SIG-M5 treated with dmso at 0.1 percent for 504 hours (cell line): ENCODE results near the gene ALCAM.

Experiments
- DNase-seq: peaks from one replicate; lab custom pipeline; 2025; ENCODE audit not compliant: unreplicated experiment; lab: John Stamatoyannopoulos, UW

ALCAM gene

DNA sequence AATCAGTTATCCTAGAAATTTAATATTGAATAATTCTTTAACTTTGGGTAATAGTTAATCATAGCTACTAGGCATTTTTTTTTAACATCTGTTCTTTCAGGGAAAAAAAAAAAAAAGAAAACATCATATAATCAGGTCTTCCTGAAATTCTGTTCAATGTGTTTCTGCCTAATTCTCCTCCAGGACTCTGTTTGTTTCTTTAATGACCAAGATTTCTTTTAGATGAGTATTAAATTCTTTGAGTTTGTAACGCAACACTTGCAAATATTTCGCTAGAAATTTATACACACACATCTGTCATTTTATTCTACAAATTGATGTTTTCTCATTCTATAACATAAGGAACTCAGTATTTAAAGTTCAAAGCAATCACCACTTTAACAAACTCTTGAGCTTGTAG lies 56.7 kb downstream of the ALCAM start:
- DNase-seq = no peak

DNA sequence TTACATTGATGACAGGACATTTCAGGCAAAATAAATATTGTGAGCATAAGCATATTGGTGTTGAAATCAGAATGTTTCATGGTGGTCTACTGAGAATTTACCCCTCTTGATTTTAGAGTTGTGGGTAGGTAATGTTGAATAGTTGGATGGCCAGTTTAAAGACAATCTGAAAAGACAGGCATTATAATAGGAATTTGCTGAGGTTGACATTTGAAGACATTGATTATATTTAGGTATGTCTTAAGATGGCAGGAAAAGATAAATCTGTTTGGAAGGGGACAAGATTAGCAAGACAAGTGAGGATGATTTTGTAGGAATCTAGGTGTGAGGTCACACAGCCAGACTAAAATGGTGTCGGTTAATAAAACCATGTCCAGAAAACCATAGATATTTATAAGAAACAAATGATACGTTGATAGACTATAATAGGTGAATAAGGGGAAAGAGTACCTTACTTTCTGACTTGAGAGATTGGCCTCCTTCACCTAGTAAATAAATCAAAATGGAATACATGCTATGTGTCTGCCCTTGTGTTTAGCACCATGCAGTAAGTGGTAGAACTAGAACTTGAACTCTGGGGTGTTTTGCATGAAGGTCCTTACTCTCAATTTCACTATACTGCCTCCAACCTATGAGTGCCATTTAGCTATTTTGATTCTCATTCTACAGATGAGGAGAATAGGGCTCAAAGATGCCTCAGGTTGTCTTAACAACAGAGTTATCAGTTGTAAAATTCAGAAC lies 57.9 kb downstream of the ALCAM start:
- no peak for DNase-seq

GRCh38 chr3:105425153-105425502 lies 58.4 kb downstream of the ALCAM start:
- no peak for DNase-seq

DNA sequence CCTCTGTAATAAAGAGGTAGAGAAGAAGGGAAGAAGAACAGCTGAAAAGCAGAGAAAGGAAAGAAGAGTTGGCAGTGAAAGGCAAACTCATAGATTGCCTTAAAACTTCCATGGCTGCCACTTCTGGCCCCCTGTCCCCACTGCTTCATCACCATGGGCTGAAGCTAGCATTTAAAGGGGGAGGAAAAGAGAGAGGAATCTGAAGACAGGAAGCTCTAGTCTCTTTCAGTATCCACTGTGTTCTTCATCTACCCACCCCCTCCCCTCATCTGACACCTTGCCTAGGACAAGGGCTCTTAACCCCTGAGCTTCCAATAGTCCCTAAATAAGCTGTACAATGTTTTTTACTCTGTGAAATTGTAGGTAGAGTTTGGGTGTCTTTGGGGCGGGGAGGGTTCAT lies 60.6 kb downstream of the ALCAM start:
- DNase-seq = no peak

- no peak for DNase-seq
Measured at GRCh38 chr3:105429034-105429762, 62.5 kb downstream of the ALCAM start.

DNA sequence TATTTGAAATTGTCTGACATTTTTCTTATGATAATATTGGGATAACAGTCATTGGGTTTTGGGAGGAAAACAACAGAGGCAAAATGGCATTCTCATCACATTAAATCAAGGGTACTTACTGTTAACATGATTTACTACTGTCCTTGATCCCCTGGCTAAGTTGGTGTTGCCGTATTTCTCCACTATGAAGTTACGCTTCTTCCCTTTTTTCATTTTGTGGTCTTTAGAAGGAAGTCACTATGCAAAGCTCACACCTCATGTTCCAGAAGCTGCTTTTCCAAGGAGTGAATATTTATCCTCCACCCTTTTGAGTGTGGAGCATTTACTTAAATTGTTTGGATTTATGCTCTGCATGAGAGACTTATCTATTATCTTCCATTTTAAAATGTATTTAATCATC lies 63.7 kb downstream of the ALCAM start:
- DNase-seq = no peak

GRCh38 chr3:105431200-105431599 lies 64.5 kb downstream of the ALCAM start:
- no peak for DNase-seq

- no peak for DNase-seq
Measured at GRCh38 chr3:105435277-105435676, 68.6 kb downstream of the ALCAM start.

DNA sequence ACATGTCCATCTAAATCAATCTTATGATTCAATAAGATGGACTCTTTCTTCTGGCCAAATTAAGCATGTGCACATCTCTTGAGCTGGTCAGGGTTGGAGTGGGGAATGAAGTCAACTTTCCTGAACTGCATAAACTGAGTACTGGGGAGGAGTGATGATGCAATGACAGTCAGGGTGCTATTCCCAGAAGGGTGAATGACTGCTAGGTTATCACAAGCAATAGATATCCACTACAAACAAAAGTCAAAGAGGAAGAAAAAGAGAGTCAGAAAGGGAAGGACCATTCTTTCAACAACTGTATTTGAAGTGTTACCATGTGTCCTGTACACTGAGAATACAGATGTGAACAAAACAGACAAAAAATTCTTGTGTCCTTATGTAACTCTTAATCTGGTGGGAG lies 70.0 kb downstream of the ALCAM start:
- no peak for DNase-seq

- no peak for DNase-seq
Measured at GRCh38 chr3:105440113-105440512, 73.4 kb downstream of the ALCAM start.

GRCh38 chr3:105444725-105445124 lies 78.0 kb downstream of the ALCAM start:
- no peak for DNase-seq

- DNase-seq = no peak
Measured at GRCh38 chr3:105448338-105448982, 81.8 kb downstream of the ALCAM start.

DNA sequence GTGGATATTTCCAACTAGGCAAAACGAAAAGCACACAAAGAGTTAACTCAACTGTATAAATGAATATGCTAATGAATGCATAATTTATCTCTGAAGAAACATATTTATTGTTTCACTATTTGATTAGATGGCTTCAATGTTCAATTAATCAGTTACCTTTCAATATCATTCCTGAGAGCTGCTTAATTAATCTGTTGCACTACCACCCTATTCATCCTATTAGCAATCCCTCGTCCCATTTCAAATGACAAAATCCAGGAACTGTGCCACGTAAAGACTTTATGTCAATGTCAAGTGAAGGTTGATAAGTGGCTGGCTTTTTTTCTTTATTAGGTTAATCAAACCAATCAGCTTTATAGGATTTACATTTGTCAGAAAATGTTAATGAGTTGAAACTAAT lies 82.7 kb downstream of the ALCAM start:
- no peak for DNase-seq

GRCh38 chr3:105456017-105456416 lies 89.3 kb downstream of the ALCAM start:
- DNase-seq = no peak

GRCh38 chr3:105458518-105459215 lies 92.0 kb downstream of the ALCAM start:
- no peak for DNase-seq

GRCh38 chr3:105459566-105460290 lies 93.0 kb downstream of the ALCAM start:
- DNase-seq = no peak

DNA sequence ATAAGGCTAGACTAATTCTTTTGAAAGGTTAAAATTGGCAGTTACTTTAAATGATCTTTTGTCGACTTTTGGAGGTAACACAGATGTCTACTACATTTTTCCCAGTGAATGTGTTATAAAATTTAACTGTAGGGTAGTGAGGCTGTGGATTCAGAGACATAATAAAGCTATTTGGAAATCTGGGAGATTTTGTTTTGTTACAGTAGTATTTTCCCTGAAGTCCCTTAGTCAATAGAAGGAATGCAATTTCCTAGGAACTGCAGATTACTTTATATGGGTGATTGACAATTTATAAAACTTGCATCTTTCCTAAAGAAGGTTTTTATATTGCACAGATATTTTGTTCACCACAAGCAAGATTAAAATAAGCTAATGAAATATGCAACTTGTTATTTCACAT lies 96.9 kb downstream of the ALCAM start:
- no peak for DNase-seq

- DNase-seq = no peak
Measured at GRCh38 chr3:105465251-105465853, 98.6 kb downstream of the ALCAM start.

- no peak for DNase-seq
Measured at GRCh38 chr3:105466072-105466471, 99.4 kb downstream of the ALCAM start.
